IMR-90 (cell line): ENCODE results near the gene ZFYVE21. TPM values are rescaled to one million over a fixed set of nuclear protein-coding genes. Genes with fewer than 3 reads are reported as not detected.

Experiments used
- ATAC-seq: fragments of 200-7000 bp; cut with Tn5 transposase; 2 replicates; pipeline ENCODE4 v1.9.1; 2020; ENCODE audit warnings: low read depth, mild to moderate bottlenecking, moderate library complexity
- BruUV-seq: library from RNA; stranded (reverse); fragments of 400-500 nt; replicated peaks from 2 replicates; lab custom pipeline; 2021; lab: Mats Ljungman, UMichigan
- CTCF ChIA-PET: fragments of 300-600 bp; formaldehyde crosslinking; extraction: SDS; loops from one replicate; lab custom pipeline; 2021; ENCODE audit warnings: antibody characterized with exemption; lab: Yijun Ruan, JAX
- POLR2A ChIA-PET: fragments of 300-600 bp; sonication (Branson Sonifier 250); formaldehyde crosslinking; loops from one replicate; lab custom pipeline; 2022; ENCODE audit warnings: antibody characterized with exemption; ENCODE audit not compliant: unreplicated experiment; lab: Charles Lee
- DNase-seq: peaks from one replicate; pipeline ENCODE4 v3.0.0; 2013
- H2AFZ ChIP-seq: replicated peaks from 2 replicates; pipeline ENCODE3; 2013; ENCODE audit warnings: low read length, mild to moderate bottlenecking; ENCODE audit not compliant: poor library complexity
- H2AK5ac ChIP-seq: 2 replicates; pipeline ENCODE4 v1.6.1; 2013; ENCODE audit warnings: low read depth, low read length, inconsistent platforms
- H2AK9ac ChIP-seq: replicated peaks from 2 replicates; pipeline ENCODE3; 2013; ENCODE audit warnings: mild to moderate bottlenecking, low read depth, low read length, moderate library complexity; ENCODE audit not compliant: poor library complexity
- H2BK120ac ChIP-seq: 2 replicates; pipeline ENCODE4 v1.6.1; 2013; ENCODE audit warnings: low read depth, low read length, inconsistent platforms
- H2BK15ac ChIP-seq: 3 replicates; pipeline ENCODE4 v1.6.1; 2013; ENCODE audit warnings: low read depth, low read length, inconsistent platforms
- H2BK20ac ChIP-seq: 2 replicates; pipeline ENCODE4 v1.6.1; 2013; ENCODE audit warnings: low read depth, mild to moderate bottlenecking, inconsistent platforms, low read length, moderate library complexity
- H2BK5ac ChIP-seq: 2 replicates; pipeline ENCODE4 v1.6.1; 2013; ENCODE audit warnings: mild to moderate bottlenecking, low read depth, low read length, inconsistent platforms; ENCODE audit not compliant: poor library complexity, severe bottlenecking
- H3K14ac ChIP-seq: replicated peaks from 2 replicates; pipeline ENCODE4 v1.6.1; 2013; ENCODE audit warnings: low read depth, low read length, inconsistent platforms
- H3K18ac ChIP-seq: 2 replicates; pipeline ENCODE4 v1.6.1; 2013; ENCODE audit warnings: low read depth, low read length, control low read depth
- H3K23ac ChIP-seq: 2 replicates; pipeline ENCODE4 v1.6.1; 2013; ENCODE audit warnings: low read depth, low read length, inconsistent platforms
- H3K27ac ChIP-seq: 2 replicates; pipeline ENCODE4 v1.5.1; 2013; ENCODE audit warnings: mild to moderate bottlenecking, control low read depth, low read length; ENCODE audit not compliant: insufficient read depth
- H3K27me3 ChIP-seq: 2 replicates; pipeline ENCODE4 v1.6.1; 2013; ENCODE audit warnings: low read length; ENCODE audit not compliant: control insufficient read depth, insufficient read depth
- H3K36me3 ChIP-seq: 2 replicates; pipeline ENCODE4 v1.6.1; 2013; ENCODE audit warnings: low read length, mixed read lengths; ENCODE audit not compliant: control insufficient read depth, insufficient read depth
- H3K4ac ChIP-seq: 2 replicates; pipeline ENCODE4 v1.6.1; 2013; ENCODE audit warnings: low read depth, low read length, inconsistent platforms
- H3K4me1 ChIP-seq: 2 replicates; pipeline ENCODE4 v1.6.1; 2013; ENCODE audit warnings: low read length, mixed read lengths; ENCODE audit not compliant: control insufficient read depth, insufficient read depth
- H3K4me2 ChIP-seq: 2 replicates; pipeline ENCODE4 v1.6.1; 2013; ENCODE audit warnings: low read depth, mild to moderate bottlenecking, control low read depth, low read length, moderate library complexity
- H3K4me3 ChIP-seq: 2 replicates; pipeline ENCODE4 v1.5.1; 2013; ENCODE audit warnings: low read depth, mild to moderate bottlenecking, control low read depth, low read length, moderate library complexity; ENCODE audit not compliant: insufficient read depth
- H3K56ac ChIP-seq: 2 replicates; pipeline ENCODE4 v1.6.1; 2013; ENCODE audit warnings: low read length, inconsistent platforms; ENCODE audit not compliant: insufficient read depth; ENCODE audit errors: extremely low read depth
- H3K79me1 ChIP-seq, 2 experiments: 2 replicates each; pipeline ENCODE4 v1.6.1; 2013; ENCODE audit warnings: low read length in 2 of 2, inconsistent platforms in 1 of 2, low read depth in 1 of 2
- H3K9ac ChIP-seq: 2 replicates; pipeline ENCODE4 v1.6.1; 2013; ENCODE audit warnings: low read depth, low read length, control low read depth
- H3K9me1 ChIP-seq: 2 replicates; pipeline ENCODE4 v1.6.1; 2013; ENCODE audit warnings: low read length, inconsistent platforms; ENCODE audit not compliant: insufficient read depth
- H3K9me3 ChIP-seq: 2 replicates; pipeline ENCODE4 v1.6.1; 2013; ENCODE audit warnings: low read length; ENCODE audit not compliant: control insufficient read depth, insufficient read depth
- H4K20me1 ChIP-seq: 2 replicates; pipeline ENCODE4 v1.6.1; 2013; ENCODE audit warnings: low read length, inconsistent platforms; ENCODE audit not compliant: insufficient read depth
- H4K5ac ChIP-seq: 2 replicates; pipeline ENCODE4 v1.6.1; 2013; ENCODE audit warnings: mild to moderate bottlenecking, low read depth, low read length, control low read depth
- H4K8ac ChIP-seq, 2 experiments: 2 replicates each; pipeline ENCODE4 v1.6.1; 2013; ENCODE audit warnings: low read depth in 2 of 2, low read length in 2 of 2, control low read depth in 1 of 2, inconsistent platforms in 1 of 2
- H4K91ac ChIP-seq: 2 replicates; pipeline ENCODE4 v1.6.1; 2013; ENCODE audit warnings: low read depth, low read length, inconsistent platforms; ENCODE audit not compliant: insufficient read depth
- CHD1 ChIP-seq: IDR thresholded peaks from 2 replicates; pipeline ENCODE4 v1.6.1; 2012; ENCODE audit warnings: low read depth, low read length, improper control_type of control experiment
- CTCF ChIP-seq: conservative IDR thresholded peaks from 2 replicates; pipeline ENCODE4 v1.5.1; 2012; ENCODE audit warnings: mild to moderate bottlenecking, low read depth, low read length, improper control_type of control experiment
- ELK1 ChIP-seq: fragments of 150-350 bp; IDR thresholded peaks from 2 replicates; pipeline ENCODE4 v1.6.1; 2016; ENCODE audit warnings: low read depth, mild to moderate bottlenecking, low read length, moderate library complexity, borderline replicate concordance
- MAFK ChIP-seq: IDR thresholded peaks from 2 replicates; pipeline ENCODE4 v1.6.1; 2012; ENCODE audit warnings: low read depth, low read length, improper control_type of control experiment
- POLR2A ChIP-seq: IDR thresholded peaks from 2 replicates; pipeline ENCODE4 v1.6.1; 2012; ENCODE audit warnings: mild to moderate bottlenecking, low read depth, low read length
- RCOR1 ChIP-seq: IDR thresholded peaks from 2 replicates; pipeline ENCODE4 v1.6.1; 2012; ENCODE audit warnings: mild to moderate bottlenecking, low read length, improper control_type of control experiment; ENCODE audit not compliant: insufficient replicate concordance
- RFX5 ChIP-seq: IDR thresholded peaks from 2 replicates; pipeline ENCODE4 v1.8.0; 2012; ENCODE audit warnings: low read depth, mild to moderate bottlenecking, low read length, moderate library complexity
- SMC3 ChIP-seq: fragments of 150-350 bp; IDR thresholded peaks from 2 replicates; pipeline ENCODE4 v1.6.1; 2016; ENCODE audit warnings: low read depth, mild to moderate bottlenecking, antibody characterized with exemption, low read length, moderate library complexity
- WGBS, 2 experiments: methylation state at CpG; one replicate each; pipeline versions ENCODE4 v1.1.5 to v1.1.7; 2013; ENCODE audit warnings: missing lambda C conversion rate in 2 of 2; ENCODE audit not compliant: insufficient read length in 1 of 2; ENCODE audit errors: extremely low coverage in 2 of 2; 5-methylcytosine and 5-hydroxymethylcytosine counted together
- dilution Hi-C: fragments of 300-500 bp; cut with HindIII; formaldehyde crosslinking; loops from one replicate; pipeline ENCODE4 v1.14.3; 2018; ENCODE audit warnings: low sequenced_read_pairs; ENCODE audit not compliant: unreplicated experiment
- in situ Hi-C: fragments of 300-500 bp; cut with MboI; formaldehyde crosslinking; loops from 3 replicates; pipeline ENCODE4 v1.14.3; 2019; ENCODE audit warnings: low sequenced_read_pairs, inconsistent platforms, mixed read lengths
- intact Hi-C: fragments of 100-400 bp; cut with micrococcal nuclease; formaldehyde crosslinking; loops from 2 replicates; pipeline ENCODE4 v1.10.0; 2022
- polyA plus RNA-seq, 3 experiments: library from polyadenylated mRNA; depleted of rRNA; stranded (reverse); fragments of >200 nt; gene quantifications; 2 replicates each; pipeline ENCODE4 v1.2.3, GENCODE V29; 2012; ENCODE audit warnings: low replicate concordance in 1 of 3
- total RNA-seq: library from RNA; depleted of rRNA; stranded (reverse); fragments of >200 nt; gene quantifications from 2 replicates; pipeline ENCODE4 v1.2.3, GENCODE V29; 2012

The ZFYVE21 gene
- total and polyA plus RNA-seq, 2 of the 4 experiments (the other 2 are of a cell fraction), result 41.2 to 89.2 TPM

- Histone ChIP-seq H2BK15ac (no peak overlapping the region), H4K20me1 (peaks cover 44% of the 10 kb centered on the region), H2BK5ac (no peak overlapping the region), H3K4me2 (no peak overlapping the region), H3K9me1 (peaks cover 10% of the 10 kb centered on the region; the same call in 1 of the 2 replicates), H2AFZ (no peak overlapping the region), H3K18ac (no peak overlapping the region), H3K27me3 (no peaks in the 10 kb centered on the region), H4K91ac (no peak overlapping the region), H3K4me3 (no peak overlapping the region), H3K36me3 (peaks cover 60% of the 10 kb centered on the region), H3K56ac (no peak overlapping the region), H2AK9ac (no peak overlapping the region), H3K14ac (no peak overlapping the region), H3K4ac (no peak overlapping the region), H3K4me1 (peaks cover 8% of the 10 kb centered on the region), H3K23ac (no peak overlapping the region), H3K27ac (no peak overlapping the region), H2BK120ac (no peak overlapping the region), H3K9ac (no peak overlapping the region), H4K5ac (no peak overlapping the region), H3K9me3 (no peaks in the 10 kb centered on the region), H2BK20ac (no peak overlapping the region), H4K8ac (no peak overlapping the region), H3K79me1 (peaks cover 42 to 71% of the 10 kb centered on the region in 2 experiments), H2AK5ac (no peak overlapping the region)
- no peak for DNase-seq
- intact Hi-C loops, result no loop called here
- dilution Hi-C loops, result no loop called here
- TF ChIP-seq CTCF (no peak), RCOR1 (no peak), CHD1 (no peak), SMC3 (no peak), MAFK (no peak), RFX5 (no peak), ELK1 (no peak), POLR2A (no peak)
- in situ Hi-C loops, result loop anchor here (10.0 kb wide), 1 partner anchor 110 kb away; no protein-coding TSS in a partner anchor
- CTCF ChIA-PET, result no interaction called here
- no TSS peak for BruUV-seq
- POLR2A ChIA-PET, result no interaction called here
- ATAC-seq, result no peak
- WGBS, 2 experiments, result no CpG with 5 or more reads among the region's 15 CpGs
Observed at GRCh38 chr14:103684871-103685270, 30.7 kb upstream of the ZFYVE21 start.
